ENCODE data around the gene TRAP1.

Gene TRAP1

GRCh38 chr16:3740186-3740585 is 22.9 kb upstream of the TRAP1 start:
- no peak overlapping the region for H3K4me2 ChIP-seq (ENCODE audit: low read length)
- WGBS (ENCODE audit: extremely low coverage, insufficient coverage, low lambda C conversion rate) = no CpG with 5 or more reads among the region's 14 CpGs
- no peak overlapping the region for H2BK120ac ChIP-seq (ENCODE audit: low read depth, low read length)
- no peak for DNase-seq
- H3K36me3 ChIP-seq (ENCODE audit: control insufficient read depth, insufficient read depth, low read length) = peaks cover 22% of the 10 kb centered on the region
- no peaks in the 10 kb centered on the region for H3K79me2 ChIP-seq (ENCODE audit: control insufficient read depth, insufficient read depth, low read length)
- H3K4me3 ChIP-seq (ENCODE audit: low read length) = no peak overlapping the region
- H3K9ac ChIP-seq (ENCODE audit: low read length) = no peak overlapping the region
- no peaks in the 10 kb centered on the region for H3K4me1 ChIP-seq (ENCODE audit: control insufficient read depth, low read depth, low read length)
- H3K56ac ChIP-seq (ENCODE audit: low read length) = no peak overlapping the region
- H3K79me1 ChIP-seq (ENCODE audit: low read length) = no peaks in the 10 kb centered on the region
- no peak overlapping the region for H4K8ac ChIP-seq (ENCODE audit: low read depth, low read length)
- H2BK5ac ChIP-seq (ENCODE audit: low read length) = no peak overlapping the region
- no peaks in the 10 kb centered on the region for H3K27me3 ChIP-seq (ENCODE audit: insufficient read depth, low read length, poor library complexity)
- no peak overlapping the region for H4K5ac ChIP-seq (ENCODE audit: low read length)
- no peak overlapping the region for H2AK5ac ChIP-seq (ENCODE audit: low read length)
- no peak overlapping the region for H3K4ac ChIP-seq (ENCODE audit: low read depth, low read length)
- no peak overlapping the region for H3K23ac ChIP-seq (ENCODE audit: low read length)
- H2BK15ac ChIP-seq (replicated peaks; ENCODE audit: low read depth) = no peak overlapping the region
- no peak overlapping the region for H3K18ac ChIP-seq (ENCODE audit: low read length)
- H3K27ac ChIP-seq (ENCODE audit: low read depth, low read length) = no peak overlapping the region

GRCh38 chr16:3739636-3740035 is 22.3 kb upstream of the TRAP1 start:
- Histone ChIP-seq H3K4ac (ENCODE audit: low read depth, low read length) (no peak overlapping the region), H3K4me2 (ENCODE audit: low read length) (no peak overlapping the region), H4K8ac (ENCODE audit: low read depth, low read length) (no peak overlapping the region), H2AK5ac (ENCODE audit: low read length) (no peak overlapping the region), H3K36me3 (ENCODE audit: control insufficient read depth, insufficient read depth, low read length) (peaks cover 23% of the 10 kb centered on the region), H3K9ac (ENCODE audit: low read length) (no peak overlapping the region), H2BK120ac (ENCODE audit: low read depth, low read length) (no peak overlapping the region), H3K18ac (ENCODE audit: low read length) (no peak overlapping the region), H3K4me3 (ENCODE audit: low read length) (no peak overlapping the region), H4K5ac (ENCODE audit: low read length) (no peak overlapping the region), H3K56ac (ENCODE audit: low read length) (no peak overlapping the region), H3K79me2 (ENCODE audit: control insufficient read depth, insufficient read depth, low read length) (no peaks in the 10 kb centered on the region), H2BK5ac (ENCODE audit: low read length) (no peak overlapping the region), H3K4me1 (ENCODE audit: control insufficient read depth, low read depth, low read length) (no peaks in the 10 kb centered on the region), H3K27me3 (ENCODE audit: insufficient read depth, low read length, poor library complexity) (no peaks in the 10 kb centered on the region), H3K23ac (ENCODE audit: low read length) (no peak overlapping the region), H3K27ac (ENCODE audit: low read depth, low read length) (no peak overlapping the region), H2BK15ac (replicated peaks; ENCODE audit: low read depth) (no peak overlapping the region), H3K79me1 (ENCODE audit: low read length) (no peaks in the 10 kb centered on the region)
- no CpG with 5 or more reads among the region's 9 CpGs for WGBS (ENCODE audit: extremely low coverage, insufficient coverage, low lambda C conversion rate)
- no peak for DNase-seq

DNA sequence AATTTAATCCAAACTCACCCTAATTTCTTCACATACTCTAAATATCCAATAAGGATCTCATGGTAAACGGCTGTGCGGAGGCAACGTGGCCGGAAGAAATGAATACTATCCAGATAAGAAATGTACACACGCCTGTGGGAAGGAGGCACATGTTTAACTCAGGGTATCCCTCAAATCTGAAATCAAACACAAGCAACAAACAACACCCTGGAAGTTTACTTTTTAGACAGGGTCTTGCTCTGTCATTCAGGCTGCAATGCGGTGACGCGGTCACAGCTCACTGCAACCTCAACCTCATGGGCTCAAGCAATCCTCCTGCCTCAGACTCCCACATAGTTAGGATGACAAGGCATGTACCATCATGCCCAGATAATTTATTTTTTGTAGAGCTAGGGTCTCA is 21.2 kb upstream of the TRAP1 start:
- no peak overlapping the region for H3K9ac ChIP-seq (ENCODE audit: low read length)
- H3K79me2 ChIP-seq (ENCODE audit: control insufficient read depth, insufficient read depth, low read length) = no peaks in the 10 kb centered on the region
- no peak overlapping the region for H3K18ac ChIP-seq (ENCODE audit: low read length)
- H3K4me1 ChIP-seq (ENCODE audit: control insufficient read depth, low read depth, low read length) = no peaks in the 10 kb centered on the region
- no peak overlapping the region for H2AK5ac ChIP-seq (ENCODE audit: low read length)
- H4K8ac ChIP-seq (ENCODE audit: low read depth, low read length) = no peak overlapping the region
- H3K4me3 ChIP-seq (ENCODE audit: low read length) = no peak overlapping the region
- WGBS (ENCODE audit: extremely low coverage, insufficient coverage, low lambda C conversion rate) = no CpG with 5 or more reads among the region's 8 CpGs
- no peak overlapping the region for H3K4ac ChIP-seq (ENCODE audit: low read depth, low read length)
- H2BK15ac ChIP-seq (replicated peaks; ENCODE audit: low read depth) = no peak overlapping the region
- no peak overlapping the region for H3K56ac ChIP-seq (ENCODE audit: low read length)
- no peak overlapping the region for H2BK5ac ChIP-seq (ENCODE audit: low read length)
- H3K4me2 ChIP-seq (ENCODE audit: low read length) = no peak overlapping the region
- no peak overlapping the region for H3K23ac ChIP-seq (ENCODE audit: low read length)
- peaks cover 26% of the 10 kb centered on the region for H3K36me3 ChIP-seq (ENCODE audit: control insufficient read depth, insufficient read depth, low read length)
- no peak overlapping the region for H4K5ac ChIP-seq (ENCODE audit: low read length)
- no peaks in the 10 kb centered on the region for H3K27me3 ChIP-seq (ENCODE audit: insufficient read depth, low read length, poor library complexity)
- no peak overlapping the region for H3K27ac ChIP-seq (ENCODE audit: low read depth, low read length)
- no peak for DNase-seq
- peaks cover 2% of the 10 kb centered on the region for H3K79me1 ChIP-seq (ENCODE audit: low read length)
- no peak overlapping the region for H2BK120ac ChIP-seq (ENCODE audit: low read depth, low read length)

- WGBS (ENCODE audit: extremely low coverage, insufficient coverage, low lambda C conversion rate) = 100% methylated on average over 1 of the region's 5 CpGs
- no peaks in the 10 kb centered on the region for H3K4me1 ChIP-seq (ENCODE audit: control insufficient read depth, low read depth, low read length)
- no peak overlapping the region for H2BK5ac ChIP-seq (ENCODE audit: low read length)
- peaks cover 26% of the 10 kb centered on the region for H3K36me3 ChIP-seq (ENCODE audit: control insufficient read depth, insufficient read depth, low read length)
- H3K23ac ChIP-seq (ENCODE audit: low read length) = no peak overlapping the region
- no peaks in the 10 kb centered on the region for H3K79me2 ChIP-seq (ENCODE audit: control insufficient read depth, insufficient read depth, low read length)
- no peak overlapping the region for H2BK120ac ChIP-seq (ENCODE audit: low read depth, low read length)
- no peak overlapping the region for H3K9ac ChIP-seq (ENCODE audit: low read length)
- no peak overlapping the region for H3K56ac ChIP-seq (ENCODE audit: low read length)
- no peak overlapping the region for H3K27ac ChIP-seq (ENCODE audit: low read depth, low read length)
- DNase-seq = no peak
- H3K4me3 ChIP-seq (ENCODE audit: low read length) = no peak overlapping the region
- no peak overlapping the region for H3K18ac ChIP-seq (ENCODE audit: low read length)
- no peaks in the 10 kb centered on the region for H3K27me3 ChIP-seq (ENCODE audit: insufficient read depth, low read length, poor library complexity)
- H2AK5ac ChIP-seq (ENCODE audit: low read length) = no peak overlapping the region
- no peak overlapping the region for H4K5ac ChIP-seq (ENCODE audit: low read length)
- H3K4me2 ChIP-seq (ENCODE audit: low read length) = no peak overlapping the region
- H3K79me1 ChIP-seq (ENCODE audit: low read length) = peaks cover 2% of the 10 kb centered on the region
- H3K4ac ChIP-seq (ENCODE audit: low read depth, low read length) = no peak overlapping the region
- H2BK15ac ChIP-seq (replicated peaks; ENCODE audit: low read depth) = no peak overlapping the region
- H4K8ac ChIP-seq (ENCODE audit: low read depth, low read length) = no peak overlapping the region
Measured at GRCh38 chr16:3738128-3738527, 20.8 kb upstream of the TRAP1 start.

GRCh38 chr16:3737181-3737580 is 19.9 kb upstream of the TRAP1 start:
- Histone ChIP-seq H3K4me2 (ENCODE audit: low read length) (no peak overlapping the region), H2BK5ac (ENCODE audit: low read length) (no peak overlapping the region), H2BK120ac (ENCODE audit: low read depth, low read length) (no peak overlapping the region), H3K56ac (ENCODE audit: low read length) (no peak overlapping the region), H3K4me1 (ENCODE audit: control insufficient read depth, low read depth, low read length) (no peaks in the 10 kb centered on the region), H2AK5ac (ENCODE audit: low read length) (no peak overlapping the region), H4K5ac (ENCODE audit: low read length) (no peak overlapping the region), H3K4ac (ENCODE audit: low read depth, low read length) (no peak overlapping the region), H3K79me2 (ENCODE audit: control insufficient read depth, insufficient read depth, low read length) (no peaks in the 10 kb centered on the region), H3K27ac (ENCODE audit: low read depth, low read length) (no peak overlapping the region), H3K9ac (ENCODE audit: low read length) (no peak overlapping the region), H3K18ac (ENCODE audit: low read length) (no peak overlapping the region), H2BK15ac (replicated peaks; ENCODE audit: low read depth) (no peak overlapping the region), H3K4me3 (ENCODE audit: low read length) (no peak overlapping the region), H3K23ac (ENCODE audit: low read length) (no peak overlapping the region), H3K27me3 (ENCODE audit: insufficient read depth, low read length, poor library complexity) (no peaks in the 10 kb centered on the region), H3K79me1 (ENCODE audit: low read length) (peaks cover 2% of the 10 kb centered on the region), H3K36me3 (ENCODE audit: control insufficient read depth, insufficient read depth, low read length) (peaks cover 22% of the 10 kb centered on the region), H4K8ac (ENCODE audit: low read depth, low read length) (no peak overlapping the region)
- WGBS (ENCODE audit: extremely low coverage, insufficient coverage, low lambda C conversion rate) = no CpG with 5 or more reads among the region's 8 CpGs
- DNase-seq = no peak

- H2AK5ac ChIP-seq (ENCODE audit: low read length) = no peak overlapping the region
- no peaks in the 10 kb centered on the region for H3K79me2 ChIP-seq (ENCODE audit: control insufficient read depth, insufficient read depth, low read length)
- no peak overlapping the region for H3K27ac ChIP-seq (ENCODE audit: low read depth, low read length)
- H3K79me1 ChIP-seq (ENCODE audit: low read length) = peaks cover 2% of the 10 kb centered on the region
- no peak overlapping the region for H2BK120ac ChIP-seq (ENCODE audit: low read depth, low read length)
- no peaks in the 10 kb centered on the region for H3K4me1 ChIP-seq (ENCODE audit: control insufficient read depth, low read depth, low read length)
- H4K5ac ChIP-seq (ENCODE audit: low read length) = no peak overlapping the region
- H3K36me3 ChIP-seq (ENCODE audit: control insufficient read depth, insufficient read depth, low read length) = peaks cover 29% of the 10 kb centered on the region
- no peak overlapping the region for H2BK5ac ChIP-seq (ENCODE audit: low read length)
- no peak overlapping the region for H2BK15ac ChIP-seq (replicated peaks; ENCODE audit: low read depth)
- WGBS (ENCODE audit: extremely low coverage, insufficient coverage, low lambda C conversion rate) = no CpG with 5 or more reads among the region's 6 CpGs
- no peak overlapping the region for H3K23ac ChIP-seq (ENCODE audit: low read length)
- no peak overlapping the region for H3K4me3 ChIP-seq (ENCODE audit: low read length)
- H3K18ac ChIP-seq (ENCODE audit: low read length) = no peak overlapping the region
- no peaks in the 10 kb centered on the region for H3K27me3 ChIP-seq (ENCODE audit: insufficient read depth, low read length, poor library complexity)
- H3K56ac ChIP-seq (ENCODE audit: low read length) = no peak overlapping the region
- H3K4me2 ChIP-seq (ENCODE audit: low read length) = no peak overlapping the region
- H3K9ac ChIP-seq (ENCODE audit: low read length) = no peak overlapping the region
- no peak overlapping the region for H3K4ac ChIP-seq (ENCODE audit: low read depth, low read length)
- H4K8ac ChIP-seq (ENCODE audit: low read depth, low read length) = no peak overlapping the region
- no peak for DNase-seq
Measured at GRCh38 chr16:3736116-3736515, 18.8 kb upstream of the TRAP1 start.
